HG03066 (cell line): ENCODE data around the gene MAPKAPK5.
A peak's percentile ranks its signal among the peaks of the same experiment; 100 is the strongest.
"Not testable (repeated sequence)": the region's sequence is repeated elsewhere in the genome, so short reads cannot be mapped to it uniquely, and the experiment has no call there.

Source experiments
- ATAC-seq: cut with Tn5 transposase; IDR thresholded peaks from one replicate; pipeline ENCODE4 v1.9.1; 2021; ENCODE audit warnings: low read depth; ENCODE audit not compliant: unreplicated experiment

MAPKAPK5 gene

DNA sequence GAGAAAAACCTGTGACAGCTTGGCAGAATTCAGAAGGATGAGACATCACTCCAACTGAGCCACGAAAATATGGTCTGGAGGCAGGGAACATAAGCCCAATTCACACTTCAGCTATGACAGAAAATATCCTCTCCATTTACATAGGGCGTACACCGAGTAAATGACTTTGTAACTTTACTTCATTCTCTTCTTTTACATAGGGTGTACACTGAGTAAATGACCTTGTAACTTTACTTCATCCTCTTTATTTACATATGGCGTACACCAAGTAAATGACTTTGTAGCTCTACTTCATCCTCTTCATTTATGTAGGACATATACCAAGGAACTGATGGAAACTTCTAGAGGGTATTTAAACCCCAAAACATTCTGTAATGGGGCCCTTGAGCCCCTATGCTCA, 14.1 kb upstream of the MAPKAPK5 start:
- ATAC-seq = no peak

DNA sequence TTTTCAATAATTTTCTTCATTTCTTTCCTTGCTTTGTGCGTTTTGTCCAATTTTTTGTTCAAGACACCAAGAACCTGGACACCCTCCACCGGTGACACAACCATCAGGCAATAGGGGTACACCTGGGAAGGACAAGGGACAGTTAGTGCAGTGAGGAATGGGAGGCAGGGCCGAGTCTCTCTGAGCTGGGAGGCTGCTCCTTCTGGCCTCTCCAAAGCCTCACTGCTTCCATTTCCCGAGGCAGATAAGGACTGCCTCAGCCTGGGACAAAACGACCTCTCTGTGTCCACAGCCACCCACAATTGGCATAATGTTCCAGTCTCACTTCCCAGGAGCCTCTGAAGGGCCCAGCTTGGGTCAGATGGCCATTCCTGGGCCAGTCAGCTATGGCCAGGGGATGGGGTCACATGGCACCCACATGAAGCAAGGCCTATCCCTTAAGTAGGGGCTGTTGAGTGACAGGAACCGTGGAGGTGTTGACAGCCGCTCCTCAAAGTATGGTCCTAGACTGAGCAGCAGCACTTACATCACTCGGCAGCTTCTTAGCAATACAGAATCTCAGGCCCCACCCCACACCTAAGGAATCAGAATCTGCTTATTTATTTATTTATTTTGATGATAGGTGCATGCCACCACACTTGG, 13.6 kb upstream of the MAPKAPK5 start:
- ATAC-seq = no peak

DNA sequence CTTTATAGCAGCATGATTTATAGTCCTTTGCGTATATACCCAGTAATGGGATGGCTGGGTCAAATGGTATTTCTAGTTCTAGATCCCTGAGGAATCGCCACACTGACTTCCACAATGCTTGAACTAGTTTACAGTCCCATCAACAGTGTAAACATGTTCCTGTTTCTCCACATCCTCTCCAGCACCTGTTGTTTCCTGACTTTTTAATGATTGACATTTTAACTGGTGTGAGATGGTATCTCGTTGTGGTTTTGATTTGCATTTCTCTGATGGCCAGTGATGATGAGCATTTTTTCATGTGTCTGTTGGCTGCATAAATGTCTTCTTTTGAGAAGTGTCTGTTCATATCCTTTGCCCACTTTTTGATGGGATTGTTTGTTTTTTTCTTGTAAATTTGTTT, 12.4 kb upstream of the MAPKAPK5 start:
- not testable (repeated sequence) for ATAC-seq

DNA sequence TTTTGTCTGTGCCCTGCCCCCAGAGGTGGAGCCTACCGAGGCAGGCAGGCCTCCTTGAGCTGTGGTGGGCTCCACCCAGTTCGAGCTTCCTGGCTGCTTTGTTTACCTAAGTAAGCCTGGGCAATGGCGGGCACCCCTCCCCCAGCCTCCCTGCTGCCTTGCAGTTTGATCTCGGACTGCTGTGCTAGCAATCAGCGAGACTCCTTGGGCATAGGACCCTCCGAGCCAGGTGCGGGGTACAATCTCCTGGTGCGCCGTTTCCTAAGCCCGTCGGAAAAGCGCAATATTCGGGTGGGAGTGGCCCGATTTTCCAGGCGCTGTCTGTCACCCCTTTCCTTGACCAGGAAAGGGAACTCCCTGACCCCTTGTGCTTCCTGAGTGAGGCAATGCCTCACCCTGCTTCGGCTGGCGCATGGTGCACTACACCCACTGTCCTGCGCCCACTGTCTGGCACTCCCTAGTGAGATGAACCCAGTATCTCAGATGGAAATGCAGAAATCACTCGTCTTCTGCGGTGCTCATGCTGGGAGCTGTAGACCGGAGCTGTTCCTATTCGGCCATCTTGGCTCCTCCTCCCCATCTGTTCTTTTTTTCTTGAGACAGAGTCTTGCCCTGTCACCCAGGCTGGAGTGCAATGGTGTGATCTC, 7.2 kb upstream of the MAPKAPK5 start:
- ATAC-seq = not testable (repeated sequence)

DNA sequence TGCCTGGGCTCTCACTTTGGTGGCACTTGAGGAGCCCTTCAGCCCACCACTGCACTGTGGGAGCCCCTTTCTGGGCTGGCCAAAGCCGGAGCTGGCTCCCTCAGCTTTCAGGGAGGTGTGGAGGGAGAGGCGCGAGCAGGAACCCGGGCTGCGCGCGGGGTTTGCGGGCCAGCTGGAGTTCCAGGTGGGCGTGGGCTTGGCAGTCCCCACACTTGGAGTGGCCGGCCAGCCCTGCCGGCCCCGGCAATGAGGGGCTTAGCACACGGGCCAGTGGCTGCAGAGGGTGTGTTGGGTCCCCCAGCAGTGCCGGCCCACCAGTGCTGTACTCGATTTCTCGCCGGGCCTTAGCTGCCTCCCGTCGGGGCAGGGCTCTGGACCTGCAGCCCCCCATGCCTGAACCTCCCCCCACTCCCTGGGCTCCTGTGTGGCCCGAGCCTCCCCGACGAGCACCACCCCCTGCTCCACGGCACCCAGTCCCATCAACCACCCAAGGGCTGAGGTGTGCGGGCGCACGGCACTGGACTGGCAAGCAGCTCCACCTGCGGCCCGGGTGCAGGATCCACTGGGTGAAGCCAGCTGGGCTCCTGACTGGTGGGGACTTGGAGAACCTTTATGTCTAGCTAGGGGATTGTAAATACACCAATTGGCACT, 6.4 kb upstream of the MAPKAPK5 start:
- not testable (repeated sequence) for ATAC-seq

DNA sequence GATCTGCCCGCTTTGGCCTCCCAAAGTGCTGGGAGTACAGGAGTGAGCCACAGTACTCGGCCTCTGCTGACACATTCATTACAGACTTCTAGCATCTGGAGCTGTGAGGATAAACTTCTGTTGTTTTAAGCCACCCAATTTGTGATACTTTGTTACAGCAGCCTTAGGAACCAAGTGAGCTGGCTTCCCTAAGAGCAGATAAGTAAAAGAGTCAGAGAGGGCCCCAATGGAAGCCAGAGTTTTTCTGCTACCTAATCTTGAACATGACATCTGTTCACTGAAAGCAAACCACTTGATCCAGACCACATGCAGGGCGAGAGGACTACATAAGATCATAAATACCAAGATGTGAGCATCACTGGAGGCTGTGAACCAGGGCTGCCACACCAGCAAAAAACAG, 3.7 kb upstream of the MAPKAPK5 start:
- ATAC-seq = no peak

DNA sequence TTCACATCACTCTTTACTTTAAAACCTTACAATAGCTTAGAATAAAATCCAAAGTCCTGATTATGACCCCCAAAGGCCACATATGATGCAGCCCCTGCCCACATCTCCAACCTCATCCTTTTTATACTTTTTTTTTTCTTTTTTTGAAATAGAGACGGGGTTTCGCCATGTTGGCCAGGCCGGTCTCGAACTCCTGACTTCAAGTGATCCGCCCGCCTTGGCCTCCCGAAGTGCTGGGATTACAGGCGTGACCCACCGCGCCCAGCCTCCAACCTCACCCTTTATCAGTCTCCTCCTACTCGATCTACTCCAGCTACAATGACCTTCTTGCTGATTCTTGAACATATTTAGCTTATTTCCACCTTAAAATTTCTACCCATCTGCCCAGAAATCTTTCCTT, 1.2 kb upstream of the MAPKAPK5 start:
- no peak for ATAC-seq

DNA sequence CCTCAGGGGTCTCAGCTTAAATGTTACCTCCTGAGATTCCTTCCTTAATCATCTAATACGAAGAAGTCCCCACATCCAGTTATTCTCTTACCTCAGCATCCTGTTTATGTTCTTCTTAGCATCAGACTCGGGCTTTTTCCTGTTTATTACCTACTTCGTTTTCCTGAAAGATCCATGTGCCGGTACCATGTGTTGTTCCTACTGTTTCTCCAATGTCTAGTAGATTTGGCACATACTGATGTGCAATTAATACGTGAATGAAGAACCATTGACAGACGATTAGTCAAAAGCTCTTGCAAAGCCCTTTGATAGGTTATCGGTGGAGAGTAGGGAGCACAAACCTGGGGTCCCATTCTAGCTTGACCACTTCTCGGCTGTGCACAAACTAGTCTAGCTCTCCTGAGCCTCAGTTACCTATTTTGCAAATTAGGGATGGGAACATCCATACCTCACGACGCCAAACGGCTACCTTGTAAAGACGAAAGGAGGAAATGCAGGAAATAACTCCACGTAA, 735 bp upstream of the MAPKAPK5 start:
- no peak for ATAC-seq

DNA sequence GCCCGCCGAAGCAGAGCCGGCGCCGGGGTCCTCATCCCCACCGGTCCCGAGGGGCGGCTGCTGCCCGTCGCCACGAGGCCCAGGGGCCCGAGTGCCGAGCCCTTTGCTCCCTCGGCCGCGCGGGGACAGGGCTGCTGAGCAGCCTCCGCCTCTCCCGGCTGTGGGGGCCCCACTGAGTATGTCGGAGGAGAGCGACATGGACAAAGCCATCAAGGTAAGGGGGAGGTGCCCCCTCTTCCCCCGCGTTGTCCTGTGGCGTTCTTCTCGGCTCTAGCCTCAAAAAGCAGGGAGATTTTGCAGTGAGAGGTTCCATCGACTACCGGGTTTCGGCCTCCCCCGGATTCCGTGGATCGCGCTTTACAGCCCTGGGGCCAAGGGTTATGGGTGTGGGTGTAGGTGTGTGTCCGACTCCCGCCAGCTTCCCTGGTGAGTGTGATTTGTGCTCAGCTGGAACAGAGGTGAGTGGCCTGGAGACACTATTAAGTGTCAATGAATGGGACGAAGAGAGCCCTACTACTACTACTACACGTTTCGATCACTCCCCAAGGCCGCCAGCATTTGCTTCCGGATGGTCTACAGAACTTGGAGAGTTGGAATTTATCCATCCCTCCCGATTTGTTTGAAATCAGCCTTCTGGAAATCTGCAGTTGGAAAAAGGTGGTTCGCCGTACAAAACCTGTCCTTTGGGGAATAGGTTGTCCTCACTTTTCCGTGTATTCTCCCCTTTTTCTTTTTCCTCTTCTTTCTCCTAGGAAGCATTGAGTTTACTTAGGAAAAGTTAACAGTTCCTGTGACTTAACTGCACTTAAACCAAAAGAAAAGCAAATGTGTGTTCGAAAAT, 748 bp downstream of the MAPKAPK5 start:
- ATAC-seq = peak; percentile 12

DNA sequence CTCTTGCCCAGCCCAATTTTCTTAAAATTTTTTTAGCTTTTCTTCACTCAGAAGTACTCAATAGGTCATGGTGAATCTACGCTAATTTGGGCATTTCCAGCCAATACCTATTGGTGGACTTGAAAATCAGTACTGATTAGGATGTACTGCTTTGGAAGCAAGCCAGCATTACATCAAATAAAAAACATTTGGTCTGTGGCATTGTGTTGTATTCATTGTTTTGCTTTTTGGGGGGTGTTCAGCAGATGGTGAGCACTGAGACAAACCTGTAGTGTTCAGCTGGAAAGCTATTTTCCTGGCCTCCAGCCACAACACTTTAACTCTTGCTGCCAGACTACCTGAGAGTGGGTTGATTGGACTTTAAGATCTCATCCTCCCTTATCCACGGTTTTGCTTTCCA, 4.0 kb downstream of the MAPKAPK5 start:
- no peak for ATAC-seq

DNA sequence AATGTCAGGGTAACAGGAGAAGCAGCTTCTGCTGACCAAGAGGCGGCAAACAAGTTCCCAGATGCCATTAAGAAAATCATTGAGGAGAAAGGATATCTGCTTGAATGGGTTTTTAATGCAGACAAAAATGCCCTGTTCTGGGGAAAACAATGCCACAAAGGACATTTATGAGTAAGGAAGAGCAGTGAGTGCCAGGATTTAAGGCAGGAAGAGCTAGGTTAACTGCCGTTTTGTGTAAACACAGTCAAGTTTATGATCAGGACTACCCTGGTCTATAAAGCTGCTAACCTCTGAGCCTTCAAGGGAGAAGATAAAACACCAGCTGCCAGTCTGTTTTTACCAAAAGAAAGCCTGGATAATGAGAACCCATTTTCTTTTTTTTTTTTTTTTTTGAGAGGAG, 8.5 kb downstream of the MAPKAPK5 start:
- no peak for ATAC-seq

DNA sequence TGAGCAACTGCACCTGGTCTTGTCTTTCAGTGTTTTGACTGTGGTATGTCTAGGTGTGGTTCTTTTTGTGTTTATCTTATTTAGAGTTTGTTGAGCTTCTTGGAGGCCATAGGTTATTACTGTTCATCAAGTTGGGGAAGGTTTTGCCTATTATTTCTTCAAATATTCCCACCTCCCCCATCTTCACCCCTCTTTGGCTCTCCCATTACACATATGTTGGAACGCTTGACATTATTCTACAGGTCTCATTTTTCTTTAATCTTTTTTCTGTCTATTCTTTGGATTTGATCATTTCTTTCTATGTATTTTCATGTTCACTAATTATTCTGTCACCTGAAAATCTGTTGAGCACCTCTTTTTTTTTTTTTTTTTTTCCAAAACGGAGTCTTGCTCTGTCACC, 16.2 kb downstream of the MAPKAPK5 start:
- no peak for ATAC-seq

DNA sequence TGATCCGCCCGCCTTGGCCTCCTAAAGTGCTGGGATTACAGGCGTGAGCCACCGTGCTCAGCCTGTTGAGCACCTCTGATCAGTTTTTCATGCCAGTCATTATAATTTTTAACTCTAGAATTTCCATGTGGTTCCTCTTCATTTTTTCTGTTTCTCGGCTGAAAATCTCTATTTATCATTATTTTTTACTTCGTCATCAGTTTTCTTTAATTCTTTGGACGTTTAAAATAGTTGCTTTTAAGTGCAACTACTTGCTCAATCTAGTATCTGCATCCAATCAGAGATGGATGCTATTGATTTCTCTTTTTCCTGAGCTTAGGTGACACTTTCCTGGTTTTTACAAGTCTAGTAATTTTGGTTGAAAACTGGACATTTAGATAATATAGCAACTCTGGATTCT, 16.8 kb downstream of the MAPKAPK5 start:
- ATAC-seq = no peak

DNA sequence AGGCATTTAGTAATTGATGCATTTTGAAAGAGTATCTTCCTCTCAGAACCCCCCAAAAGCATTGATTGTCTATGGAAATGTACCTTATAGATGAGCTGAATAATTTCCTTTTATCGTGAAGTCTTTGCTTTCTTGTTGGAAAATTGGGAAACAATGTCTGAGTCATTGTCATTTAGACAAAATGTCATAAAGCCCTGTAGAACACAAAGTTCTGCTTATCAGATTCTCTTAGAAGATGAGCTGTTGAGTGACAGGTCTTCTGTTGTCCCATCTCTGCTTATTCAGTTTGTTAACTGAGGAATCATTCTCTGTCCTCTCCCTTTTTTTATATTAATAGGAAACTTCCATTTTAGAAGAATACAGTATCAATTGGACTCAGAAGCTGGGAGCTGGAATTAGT, 22.9 kb downstream of the MAPKAPK5 start:
- ATAC-seq = no peak

DNA sequence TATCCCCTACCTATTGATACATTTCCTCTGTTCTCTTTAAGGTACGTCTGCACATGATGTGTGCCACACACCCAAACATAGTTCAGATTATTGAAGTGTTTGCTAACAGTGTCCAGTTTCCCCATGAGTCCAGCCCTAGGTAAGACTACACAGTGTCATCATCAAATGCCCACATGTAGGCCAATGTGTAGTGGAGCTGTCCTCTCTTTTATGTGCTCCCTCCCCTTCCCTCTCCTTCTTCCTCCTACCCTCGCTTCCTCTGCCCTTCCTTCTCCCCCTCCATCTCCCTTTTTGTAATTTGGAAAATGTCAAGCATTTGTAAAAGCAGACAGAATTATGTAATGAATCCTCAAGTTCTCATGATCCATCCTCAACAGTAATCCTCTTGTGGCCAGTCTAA, 25.5 kb downstream of the MAPKAPK5 start:
- no peak for ATAC-seq

DNA sequence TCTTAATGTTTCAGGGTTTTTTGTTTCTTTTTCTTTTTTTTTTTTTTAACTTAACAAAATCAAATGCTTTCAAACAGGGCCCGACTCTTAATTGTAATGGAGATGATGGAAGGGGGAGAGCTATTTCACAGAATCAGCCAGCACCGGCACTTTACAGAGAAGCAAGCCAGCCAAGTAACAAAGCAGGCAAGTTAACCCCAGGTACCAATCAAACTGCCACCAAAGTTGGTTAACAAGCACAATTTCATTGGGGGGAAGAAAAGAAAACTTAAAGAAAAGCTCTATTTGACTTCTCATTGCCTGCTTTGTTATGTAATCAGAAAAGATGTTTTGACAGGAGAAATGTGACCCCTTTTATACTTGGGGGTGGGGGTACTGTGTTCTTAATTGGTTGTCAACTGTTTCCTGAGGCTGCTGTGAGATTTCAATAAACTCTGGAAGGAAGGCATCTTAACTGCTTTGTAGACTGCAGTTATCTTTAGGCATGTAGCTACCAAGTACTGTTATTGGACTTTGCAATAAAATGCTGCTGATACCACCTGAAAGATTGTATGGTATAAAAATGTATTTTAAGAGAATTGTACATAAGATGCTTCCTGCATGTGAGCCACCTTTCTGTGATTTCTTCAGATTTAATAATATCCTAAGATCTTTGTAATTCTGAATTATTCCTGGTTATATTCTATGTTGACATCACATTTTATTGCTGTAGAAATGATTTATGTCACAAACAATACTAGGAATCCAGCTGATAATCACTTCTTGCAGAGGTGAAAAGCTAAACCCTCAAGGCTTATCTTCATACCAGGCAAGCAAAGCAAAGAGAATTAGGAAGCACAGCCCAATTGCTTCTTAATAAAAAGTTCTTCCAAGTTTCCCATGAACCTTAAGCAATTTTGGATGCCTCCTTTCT, 26.9 kb downstream of the MAPKAPK5 start:
- no peak for ATAC-seq

DNA sequence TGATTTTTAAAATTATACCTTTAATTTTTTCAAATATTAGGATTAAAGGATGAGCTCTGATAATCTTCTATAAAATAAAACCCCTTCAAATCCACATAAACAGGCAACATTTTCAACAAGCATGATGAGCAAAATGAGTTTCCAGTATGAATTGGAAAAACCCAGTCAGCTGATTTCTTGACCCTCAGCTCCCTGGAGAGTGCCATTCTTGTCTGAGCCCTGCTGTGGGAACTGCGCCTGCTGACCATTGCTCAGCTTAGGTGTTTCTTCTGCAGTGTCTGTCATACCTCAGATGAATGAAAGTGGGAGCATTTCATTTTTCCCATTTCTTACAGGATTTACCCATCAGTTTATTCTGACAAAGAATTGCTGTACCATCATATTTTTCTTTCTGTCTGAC, 27.6 kb downstream of the MAPKAPK5 start:
- ATAC-seq = no peak

DNA sequence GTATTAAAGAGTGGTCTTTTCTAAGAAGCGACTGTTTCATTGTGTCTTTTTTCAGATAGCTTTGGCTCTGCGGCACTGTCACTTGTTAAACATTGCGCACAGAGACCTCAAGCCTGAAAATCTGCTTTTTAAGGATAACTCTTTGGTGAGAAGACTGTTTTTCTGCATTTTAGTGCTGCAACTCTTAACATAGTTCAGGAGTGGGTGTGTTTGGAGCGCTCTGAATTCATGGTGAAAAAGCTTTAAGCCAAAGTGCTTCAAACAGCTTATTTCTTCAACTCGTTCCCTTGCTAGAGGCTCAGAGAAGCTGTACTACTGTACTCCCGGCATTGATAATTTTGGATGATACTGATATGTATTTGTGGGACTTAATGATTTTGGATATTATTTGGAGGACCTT, 28.2 kb downstream of the MAPKAPK5 start:
- no peak for ATAC-seq

DNA sequence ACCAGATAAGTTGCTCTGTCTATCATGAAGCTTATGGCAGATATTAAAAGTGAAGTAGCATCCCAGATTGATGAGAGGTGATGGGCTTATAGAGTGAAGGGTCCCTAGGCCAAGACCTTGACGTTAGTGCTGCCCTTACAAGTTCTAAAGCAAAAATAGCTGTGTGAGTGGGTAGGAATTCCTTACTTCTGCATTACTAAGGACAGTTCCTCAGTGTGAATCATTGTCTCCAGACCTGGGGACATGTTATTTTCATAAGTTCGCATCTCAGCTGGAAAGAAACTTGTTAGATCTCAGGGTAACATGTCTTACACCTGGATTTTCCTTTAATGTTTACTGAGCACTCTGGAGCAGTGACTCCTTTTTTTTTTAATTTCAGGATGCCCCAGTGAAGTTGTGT, 28.7 kb downstream of the MAPKAPK5 start:
- no peak for ATAC-seq

DNA sequence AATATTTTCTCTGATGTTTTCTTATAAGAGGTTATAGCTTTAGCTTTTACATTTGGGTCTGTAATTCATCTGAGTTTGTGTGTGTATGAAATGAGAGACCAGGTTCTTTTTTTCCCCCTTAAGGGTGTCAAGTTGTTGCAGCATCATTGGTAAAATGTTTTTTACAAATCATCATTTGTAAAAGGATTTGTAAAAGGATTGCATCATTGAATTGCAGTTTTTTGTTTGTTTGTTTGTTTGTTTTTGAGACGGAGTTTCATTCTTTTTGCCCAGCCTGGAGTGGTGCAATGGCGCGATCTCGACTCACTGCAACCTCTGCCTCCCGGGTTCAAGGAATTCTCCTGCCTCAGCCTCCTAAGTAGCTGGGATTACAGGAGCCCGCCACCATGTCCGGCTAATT, 31.1 kb downstream of the MAPKAPK5 start:
- no peak for ATAC-seq
